ENCODE results near the gene RPL36A.
A peak's percentile ranks its signal among the peaks of the same experiment; 100 is the strongest.

RPL36A gene

DNA sequence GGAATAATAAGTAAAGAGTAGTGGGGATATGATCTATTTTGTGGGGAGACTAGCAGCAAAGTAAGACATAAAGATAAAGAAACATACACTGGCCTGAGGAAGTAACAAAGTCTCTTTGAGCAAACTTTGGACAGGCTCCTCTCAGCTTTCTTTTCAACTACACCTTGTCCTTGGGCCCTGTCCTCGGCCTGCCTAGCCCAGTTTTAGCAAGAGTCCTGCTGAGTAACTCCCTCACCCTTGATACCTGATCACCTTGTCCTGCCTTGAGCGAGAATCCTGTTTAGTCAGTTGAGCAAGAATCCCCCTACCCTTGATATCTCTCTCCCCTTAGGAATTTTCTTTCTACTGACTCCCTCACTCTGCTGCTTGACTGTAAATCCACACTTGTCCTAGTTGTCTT, 28.7 kb downstream of the RPL36A start:
- Histone ChIP-seq H3K27ac (ENCODE audit: low read depth, low read length) (peak overlapping the region; percentile 6), H3K27me3 (ENCODE audit: insufficient read depth, low read length) (no peaks in the 10 kb centered on the region)
- WGBS (ENCODE audit: extremely low coverage, insufficient coverage, insufficient read length): no CpG with 5 or more reads among the region's 2 CpGs

DNA sequence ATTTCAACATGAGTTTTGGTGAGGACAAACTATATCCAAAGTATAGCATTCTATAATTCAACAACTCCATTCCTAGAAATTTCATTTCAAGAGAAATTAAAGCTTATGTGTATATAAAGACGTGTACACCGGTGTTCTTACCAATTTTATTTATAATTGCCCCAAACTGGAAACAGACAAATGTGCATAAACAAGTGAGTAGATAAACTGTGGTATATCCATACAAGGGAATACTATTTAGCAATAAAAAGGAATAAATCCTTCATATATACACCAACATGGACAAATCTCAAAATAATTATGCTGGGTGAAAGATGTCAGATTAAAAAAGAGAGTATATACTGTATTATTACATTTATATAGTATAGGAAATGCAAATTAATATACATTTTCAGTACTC, 37.1 kb downstream of the RPL36A start:
- Histone ChIP-seq H3K79me1 (ENCODE audit: low read length) (no peaks in the 10 kb centered on the region), H3K4me3 (ENCODE audit: low read depth, low read length) (no peak overlapping the region), H3K27ac (ENCODE audit: low read depth, low read length) (no peak overlapping the region), H3K9me3 (ENCODE audit: insufficient read depth, low read depth, low read length) (no peaks in the 10 kb centered on the region), H2BK120ac (ENCODE audit: insufficient read depth, low read length, poor library complexity) (no peak overlapping the region), H3K4me2 (ENCODE audit: low read length) (no peak overlapping the region), H3K14ac (ENCODE audit: low read length) (no peak overlapping the region), H3K4ac (ENCODE audit: low read depth, low read length) (no peak overlapping the region), H4K12ac (ENCODE audit: low read depth, low read length) (no peak overlapping the region), H4K8ac (ENCODE audit: low read depth, low read length) (no peak overlapping the region), H2AK5ac (ENCODE audit: low read length) (no peak overlapping the region), H3K27me3 (ENCODE audit: insufficient read depth, low read length) (no peaks in the 10 kb centered on the region), H2BK5ac (ENCODE audit: low read depth, low read length, poor library complexity) (no peak overlapping the region), H2BK12ac (ENCODE audit: low read length) (no peak overlapping the region), H3K18ac (ENCODE audit: low read length) (no peak overlapping the region), H3K79me2 (ENCODE audit: control insufficient read depth, insufficient read depth, low read length, poor library complexity) (no peaks in the 10 kb centered on the region), H3K9ac (ENCODE audit: low read length) (no peak overlapping the region), H3K4me1 (ENCODE audit: control insufficient read depth in 1 of 2, insufficient read depth in 2 of 2, low read length in 2 of 2) (no peaks in the 10 kb centered on the region), H3K36me3 (ENCODE audit: control insufficient read depth in 1 of 2, insufficient read depth in 2 of 2, low read length in 2 of 2) (no peaks in the 10 kb centered on the region), H3K23ac (ENCODE audit: low read length) (no peak overlapping the region), H2AFZ (ENCODE audit: insufficient read depth, low read length, poor library complexity) (no peak overlapping the region), H4K91ac (ENCODE audit: low read depth, low read length) (no peak overlapping the region)
- WGBS (ENCODE audit: extremely low coverage, insufficient coverage, insufficient read length): no CpG with 5 or more reads among the region's 2 CpGs
- DNase-seq: no peak

More for the DNA sequence above, 28.7 kb downstream of the RPL36A start:
- H3K23ac ChIP-seq (ENCODE audit: low read length): no peak overlapping the region
- no peak overlapping the region for H2BK5ac ChIP-seq (ENCODE audit: low read depth, low read length, poor library complexity)
- H3K9ac ChIP-seq (ENCODE audit: low read length): no peak overlapping the region
- H3K4me3 ChIP-seq (ENCODE audit: low read depth, low read length): no peak overlapping the region
- no peaks in the 10 kb centered on the region for H3K36me3 ChIP-seq (ENCODE audit: control insufficient read depth in 1 of 2, insufficient read depth in 2 of 2, low read length in 2 of 2)
- peaks cover 4 to 17% of the 10 kb centered on the region in 2 experiments for H3K4me1 ChIP-seq (ENCODE audit: control insufficient read depth in 1 of 2, insufficient read depth in 2 of 2, low read length in 2 of 2)
- no peak overlapping the region for H2AK5ac ChIP-seq (ENCODE audit: low read length)
- no peak overlapping the region for H3K4me2 ChIP-seq (ENCODE audit: low read length)
- no peak for DNase-seq
- H3K14ac ChIP-seq (ENCODE audit: low read length): no peak overlapping the region
- peaks cover 14% of the 10 kb centered on the region for H3K79me1 ChIP-seq (ENCODE audit: low read length)
- H3K4ac ChIP-seq (ENCODE audit: low read depth, low read length): no peak overlapping the region
- H2AFZ ChIP-seq (ENCODE audit: insufficient read depth, low read length, poor library complexity): no peak overlapping the region
- no peaks in the 10 kb centered on the region for H3K9me3 ChIP-seq (ENCODE audit: insufficient read depth, low read depth, low read length)
- H4K8ac ChIP-seq (ENCODE audit: low read depth, low read length): no peak overlapping the region
- no peak overlapping the region for H3K18ac ChIP-seq (ENCODE audit: low read length)
- peak overlapping the region; percentile 43 for H2BK120ac ChIP-seq (ENCODE audit: insufficient read depth, low read length, poor library complexity)
- no peak overlapping the region for H2BK12ac ChIP-seq (ENCODE audit: low read length)
- no peak overlapping the region for H4K12ac ChIP-seq (ENCODE audit: low read depth, low read length)
- H4K91ac ChIP-seq (ENCODE audit: low read depth, low read length): no peak overlapping the region
- peaks cover 5% of the 10 kb centered on the region for H3K79me2 ChIP-seq (ENCODE audit: control insufficient read depth, insufficient read depth, low read length, poor library complexity)

DNA sequence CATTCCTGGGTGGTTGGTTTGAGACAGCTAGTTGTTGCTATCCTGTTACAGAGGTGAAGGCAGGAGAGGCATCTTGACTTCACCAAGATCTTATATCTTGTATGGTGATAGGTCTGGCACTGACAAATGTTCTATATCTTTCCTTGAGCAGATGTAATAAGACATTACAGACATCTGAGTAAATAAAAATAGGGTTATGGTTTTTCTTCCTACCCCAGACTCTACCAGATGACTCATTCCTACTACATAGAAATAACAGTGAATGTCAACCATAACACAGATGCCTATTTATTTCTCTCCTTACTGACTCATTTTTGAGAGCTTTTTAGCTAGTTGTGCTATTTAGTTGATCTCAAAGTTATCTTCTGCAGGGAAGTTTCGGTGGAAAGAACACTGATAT, 39.1 kb downstream of the RPL36A start:
- Histone ChIP-seq H3K79me1 (ENCODE audit: low read length) (no peaks in the 10 kb centered on the region), H3K79me2 (ENCODE audit: control insufficient read depth, insufficient read depth, low read length, poor library complexity) (no peaks in the 10 kb centered on the region)

DNA sequence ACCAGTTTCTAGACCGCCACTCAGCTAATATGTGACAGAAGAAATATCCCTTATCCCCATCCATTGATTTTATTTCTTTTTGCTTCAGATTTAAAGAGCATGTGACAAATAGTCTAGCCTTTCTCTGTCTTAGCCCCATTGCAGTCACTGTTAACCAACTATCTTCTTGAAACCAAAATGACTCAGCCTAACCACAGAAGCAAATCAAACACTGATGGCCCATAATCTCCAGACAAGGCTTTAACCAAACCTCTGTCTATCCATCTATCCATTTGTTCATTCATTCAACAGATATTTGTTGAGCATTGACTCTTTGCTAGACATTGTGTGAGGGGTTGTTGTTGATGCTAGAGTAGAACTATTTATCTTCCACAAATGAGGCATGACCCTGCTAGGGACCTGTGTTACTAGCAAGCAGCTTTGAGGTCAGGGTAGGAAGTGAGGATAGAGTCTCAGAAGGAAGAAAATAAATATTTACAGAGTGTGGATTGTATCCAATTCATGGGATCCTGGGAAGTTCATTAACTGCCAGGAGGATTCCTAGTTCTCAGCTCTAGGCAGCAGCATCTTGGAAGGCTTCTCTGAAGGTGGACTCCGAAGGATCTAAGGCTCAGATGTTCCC, 39.8 kb downstream of the RPL36A start:
- Histone ChIP-seq H4K12ac (ENCODE audit: low read depth, low read length) (no peak overlapping the region), H3K14ac (ENCODE audit: low read length) (no peak overlapping the region), H4K91ac (ENCODE audit: low read depth, low read length) (no peak overlapping the region), H3K36me3 (ENCODE audit: control insufficient read depth in 1 of 2, insufficient read depth in 2 of 2, low read length in 2 of 2) (no peaks in the 10 kb centered on the region), H2BK12ac (ENCODE audit: low read length) (no peak overlapping the region), H3K4me2 (ENCODE audit: low read length) (no peak overlapping the region), H2BK120ac (ENCODE audit: insufficient read depth, low read length, poor library complexity) (no peak overlapping the region), H3K4me1 (ENCODE audit: control insufficient read depth in 1 of 2, insufficient read depth in 2 of 2, low read length in 2 of 2) (no peaks in the 10 kb centered on the region), H3K27me3 (ENCODE audit: insufficient read depth, low read length) (no peaks in the 10 kb centered on the region), H2AK5ac (ENCODE audit: low read length) (no peak overlapping the region), H3K79me2 (ENCODE audit: control insufficient read depth, insufficient read depth, low read length, poor library complexity) (no peaks in the 10 kb centered on the region), H3K27ac (ENCODE audit: low read depth, low read length) (no peak overlapping the region), H3K9ac (ENCODE audit: low read length) (no peak overlapping the region), H3K4ac (ENCODE audit: low read depth, low read length) (no peak overlapping the region), H3K23ac (ENCODE audit: low read length) (no peak overlapping the region), H2BK5ac (ENCODE audit: low read depth, low read length, poor library complexity) (no peak overlapping the region), H3K9me3 (ENCODE audit: insufficient read depth, low read depth, low read length) (no peaks in the 10 kb centered on the region), H4K8ac (ENCODE audit: low read depth, low read length) (no peak overlapping the region), H3K4me3 (ENCODE audit: low read depth, low read length) (no peak overlapping the region), H3K18ac (ENCODE audit: low read length) (no peak overlapping the region), H3K79me1 (ENCODE audit: low read length) (no peaks in the 10 kb centered on the region), H2AFZ (ENCODE audit: insufficient read depth, low read length, poor library complexity) (no peak overlapping the region)
- WGBS (ENCODE audit: extremely low coverage, insufficient coverage, insufficient read length): no CpG with 5 or more reads among the region's 2 CpGs
- DNase-seq: no peak

More for the DNA sequence above, 39.1 kb downstream of the RPL36A start:
- peak in 1 of 2 donors; percentile 20 for DNase-seq
- no CpG with 5 or more reads among the region's 1 CpG for WGBS (ENCODE audit: extremely low coverage, insufficient coverage, insufficient read length)
- no peak overlapping the region for H3K18ac ChIP-seq (ENCODE audit: low read length)
- no peak overlapping the region for H3K4me3 ChIP-seq (ENCODE audit: low read depth, low read length)
- H2AFZ ChIP-seq (ENCODE audit: insufficient read depth, low read length, poor library complexity): no peak overlapping the region
- no peaks in the 10 kb centered on the region for H3K27me3 ChIP-seq (ENCODE audit: insufficient read depth, low read length)
- no peak overlapping the region for H4K12ac ChIP-seq (ENCODE audit: low read depth, low read length)
- no peak overlapping the region for H4K91ac ChIP-seq (ENCODE audit: low read depth, low read length)
- H3K27ac ChIP-seq (ENCODE audit: low read depth, low read length): no peak overlapping the region
- no peak overlapping the region for H3K9ac ChIP-seq (ENCODE audit: low read length)
- H3K4me1 ChIP-seq (ENCODE audit: control insufficient read depth in 1 of 2, insufficient read depth in 2 of 2, low read length in 2 of 2): no peaks in the 10 kb centered on the region
- no peak overlapping the region for H2BK120ac ChIP-seq (ENCODE audit: insufficient read depth, low read length, poor library complexity)
- H2BK12ac ChIP-seq (ENCODE audit: low read length): no peak overlapping the region
- H3K14ac ChIP-seq (ENCODE audit: low read length): no peak overlapping the region
- H3K23ac ChIP-seq (ENCODE audit: low read length): no peak overlapping the region
- no peak overlapping the region for H4K8ac ChIP-seq (ENCODE audit: low read depth, low read length)
- H3K4ac ChIP-seq (ENCODE audit: low read depth, low read length): no peak overlapping the region
- H3K4me2 ChIP-seq (ENCODE audit: low read length): no peak overlapping the region
- H3K36me3 ChIP-seq (ENCODE audit: control insufficient read depth in 1 of 2, insufficient read depth in 2 of 2, low read length in 2 of 2): no peaks in the 10 kb centered on the region
- H3K9me3 ChIP-seq (ENCODE audit: insufficient read depth, low read depth, low read length): no peaks in the 10 kb centered on the region
- H2AK5ac ChIP-seq (ENCODE audit: low read length): no peak overlapping the region
- no peak overlapping the region for H2BK5ac ChIP-seq (ENCODE audit: low read depth, low read length, poor library complexity)
